HepG2 (cell line): ENCODE results near the gene ANKRD42. TPM values are rescaled to one million over a fixed set of nuclear protein-coding genes. Genes with fewer than 3 reads are reported as not detected.
A peak's percentile ranks its signal among the peaks of the same experiment; 100 is the strongest.

Source experiments
- AKNA ChIP-seq: sonication (generic); formaldehyde crosslinking; IDR thresholded peaks from 2 replicates; pipeline ENCODE4 v1.4.0; 2020; ENCODE audit warnings: missing genetic modification reagents, borderline replicate concordance
- ARHGAP35 ChIP-seq: sonication (generic); formaldehyde crosslinking; IDR thresholded peaks from 2 replicates; pipeline ENCODE4 v1.9.0; 2022; ENCODE audit warnings: mild to moderate bottlenecking, inconsistent platforms, moderate library complexity, missing genetic modification reagents, borderline replicate concordance
- BATF2 ChIP-seq: sonication (generic); formaldehyde crosslinking; IDR thresholded peaks from 2 replicates; pipeline ENCODE4 v1.8.0; 2022; ENCODE audit warnings: mild to moderate bottlenecking, missing genetic modification reagents, moderate library complexity
- GABPA ChIP-seq, 2 experiments: IDR thresholded peaks; 2 replicates each; pipeline ENCODE4 v1.6.1; 2011 to 2016; ENCODE audit warnings: low read depth in 2 of 2, low read length in 1 of 2, missing biosample characterization in 1 of 2, missing genetic modification characterization in 1 of 2
- KLF6 ChIP-seq: IDR thresholded peaks from 2 replicates; pipeline ENCODE4 v1.8.0; 2016; ENCODE audit warnings: missing biosample characterization, missing genetic modification reagents
- MTF1 ChIP-seq: sonication (generic); formaldehyde crosslinking; IDR thresholded peaks from 2 replicates; pipeline ENCODE4 v1.5.0; 2020; ENCODE audit warnings: missing genetic modification reagents
- RBAK ChIP-seq: sonication (generic); formaldehyde crosslinking; IDR thresholded peaks from 2 replicates; pipeline ENCODE4 v1.5.1; 2020; ENCODE audit warnings: mild to moderate bottlenecking, missing genetic modification reagents
- RBFOX2 ChIP-seq: fragments of 200-400 bp; formaldehyde crosslinking; IDR thresholded peaks from 2 replicates; pipeline ENCODE4 v1.6.1; 2017; ENCODE audit warnings: low read depth, mild to moderate bottlenecking, low read length
- SMAD3 ChIP-seq: sonication (generic); formaldehyde crosslinking; IDR thresholded peaks from 2 replicates; pipeline ENCODE4 v1.4.0; 2020; ENCODE audit warnings: missing genetic modification reagents
- SP4 ChIP-seq: sonication (generic); formaldehyde crosslinking; IDR thresholded peaks from 2 replicates; pipeline ENCODE4 v1.8.1; 2023; ENCODE audit warnings: mild to moderate bottlenecking, missing genetic modification reagents
- SRSF9 ChIP-seq: fragments of 200-400 bp; formaldehyde crosslinking; IDR thresholded peaks from 2 replicates; pipeline ENCODE4 v1.6.1; 2018; ENCODE audit warnings: borderline replicate concordance, mild to moderate bottlenecking, low read depth, low read length; ENCODE audit not compliant: insufficient read depth, poor library complexity, severe bottlenecking
- TEAD2 ChIP-seq: sonication (generic); formaldehyde crosslinking; IDR thresholded peaks from 2 replicates; pipeline ENCODE4 v1.9.0; 2021; ENCODE audit warnings: missing genetic modification reagents
- ZMAT5 ChIP-seq: sonication (generic); formaldehyde crosslinking; IDR thresholded peaks from 2 replicates; pipeline ENCODE4 v1.5.0; 2020; ENCODE audit warnings: mild to moderate bottlenecking, low read depth, missing genetic modification reagents, borderline replicate concordance
- ZNF235 ChIP-seq: sonication (generic); formaldehyde crosslinking; IDR thresholded peaks from 2 replicates; pipeline ENCODE4 v1.8.1; 2023; ENCODE audit warnings: mild to moderate bottlenecking, missing genetic modification reagents, borderline replicate concordance
- ZNF274 ChIP-seq: sonication (generic); formaldehyde crosslinking; IDR thresholded peaks from 2 replicates; pipeline ENCODE4 v1.5.1; 2020; ENCODE audit warnings: mild to moderate bottlenecking, missing genetic modification reagents
- ZNF576 ChIP-seq: sonication (generic); formaldehyde crosslinking; IDR thresholded peaks from 2 replicates; pipeline ENCODE4 v1.4.0; 2020; ENCODE audit warnings: mild to moderate bottlenecking, missing genetic modification reagents
- ZNF704 ChIP-seq: sonication (generic); formaldehyde crosslinking; IDR thresholded peaks from 2 replicates; pipeline ENCODE4 v1.8.1; 2023; ENCODE audit warnings: mild to moderate bottlenecking, inconsistent platforms, moderate library complexity, missing genetic modification reagents, borderline replicate concordance
- polyA plus RNA-seq, 8 experiments: library from polyadenylated mRNA; depleted of rRNA in 3 of 8; stranded (reverse) in 7 of 8; unstranded in 1 of 8; fragments of >200 nt; fragmentation: Illumina TruSeq in 4 of 8; extraction: Trizol in 4 of 8; gene quantifications; 2 replicates each; pipeline versions ENCODE4 v1.2.1 to v1.2.3, GENCODE V29; 2011 to 2016; ENCODE audit warnings: low read depth in 4 of 8, missing spikeins in 1 of 8, mixed read lengths in 1 of 8; ENCODE audit not compliant: insufficient read depth in 1 of 8
- total RNA-seq, 5 experiments: library from RNA; depleted of rRNA; stranded (reverse); fragments of >200 nt; fragmentation: Illumina TruSeq; extraction: Trizol; gene quantifications; 2 replicates each; pipeline ENCODE4 v1.2.3, GENCODE V29; 2016; ENCODE audit warnings: low read depth in 1 of 5
- TF ChIP-seq, protein P1 (sequence below): sonication (generic); formaldehyde crosslinking; IDR thresholded peaks from 2 replicates; pipeline ENCODE4 v1.4.0; 2020; ENCODE audit warnings: mild to moderate bottlenecking, low read depth, missing genetic modification reagents

Gene ANKRD42
- total and polyA plus RNA-seq, 2 of the 13 experiments (the other 11 are each of a cell fraction or from before 2014, with no cell fraction given) = 2.2 to 3.7 TPM

GRCh38 chr11:83285151-83285770, 91.7 kb downstream of the ANKRD42 start (continued):
- TF ChIP-seq AKNA (CRISPR knock-in tag) (no peak), ZNF235 (CRISPR knock-in tag) (0 out of 2 replicates have a peak, but pooled peaks have one; percentile 46), TEAD2 (no peak), GABPA (IDR thresholded peaks at IDR 0.05; ENCODE audit: low read depth, low read length) (no peak), GABPA (CRISPR knock-in tag; IDR thresholded peaks at IDR 0.05; ENCODE audit: low read depth) (no peak), RBFOX2 (no peak), RBAK (CRISPR knock-in tag) (peak; percentile 68; the same call in 1 of the 2 replicates), MTF1 (CRISPR knock-in tag) (no peak), BATF2 (CRISPR knock-in tag) (no peak), ZNF704 (CRISPR knock-in tag) (no peak), SRSF9 (no peak), ZNF274 (no peak; the same call in 1 of the 2 replicates), KLF6 (no peak), SMAD3 (CRISPR knock-in tag) (no peak), ZNF576 (0 out of 2 replicates have a peak, but pooled peaks have one; percentile 74), ZMAT5 (CRISPR knock-in tag) (no peak), ARHGAP35 (no peak), SP4 (no peak)
- TF ChIP-seq, protein P1, sequence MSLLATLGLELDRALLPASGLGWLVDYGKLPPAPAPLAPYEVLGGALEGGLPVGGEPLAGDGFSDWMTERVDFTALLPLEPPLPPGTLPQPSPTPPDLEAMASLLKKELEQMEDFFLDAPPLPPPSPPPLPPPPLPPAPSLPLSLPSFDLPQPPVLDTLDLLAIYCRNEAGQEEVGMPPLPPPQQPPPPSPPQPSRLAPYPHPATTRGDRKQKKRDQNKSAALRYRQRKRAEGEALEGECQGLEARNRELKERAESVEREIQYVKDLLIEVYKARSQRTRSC = no peak
